HEK293 (cell line): ENCODE measurements around the gene SRR.

Experiments
- CTCF ChIP-seq: fragments of 450-650 bp; formaldehyde crosslinking; IDR thresholded peaks from 2 replicates; pipeline ENCODE4 v1.5.1; 2016; ENCODE audit warnings: missing biosample characterization, missing genetic modification characterization
- EGR2 ChIP-seq: fragments of 450-650 bp; formaldehyde crosslinking; IDR thresholded peaks from 2 replicates; pipeline ENCODE4 v1.5.1; 2016; ENCODE audit warnings: low read depth, missing biosample characterization, missing genetic modification characterization
- HIC1 ChIP-seq: fragments of 450-650 bp; formaldehyde crosslinking; IDR thresholded peaks from 2 replicates; pipeline ENCODE4 v1.5.1; 2016; ENCODE audit warnings: missing biosample characterization, missing genetic modification characterization
- HOXC10 ChIP-seq: sonication (generic); formaldehyde crosslinking; IDR thresholded peaks from 2 replicates; pipeline ENCODE4 v1.8.1; 2023; ENCODE audit warnings: mild to moderate bottlenecking, missing genetic modification reagents
- HOXD13 ChIP-seq: sonication (generic); formaldehyde crosslinking; IDR thresholded peaks from 2 replicates; pipeline ENCODE4 v1.8.0; 2022; ENCODE audit warnings: missing genetic modification reagents, borderline replicate concordance
- INSM2 ChIP-seq: fragments of 450-650 bp; formaldehyde crosslinking; IDR thresholded peaks from 2 replicates; pipeline ENCODE4 v1.5.1; 2016; ENCODE audit warnings: missing biosample characterization, missing genetic modification characterization
- PATZ1 ChIP-seq: fragments of 450-650 bp; formaldehyde crosslinking; IDR thresholded peaks from 2 replicates; pipeline ENCODE4 v1.5.1; 2016; ENCODE audit warnings: missing biosample characterization, missing genetic modification characterization
- REST ChIP-seq: fragments of 450-650 bp; formaldehyde crosslinking; IDR thresholded peaks from 2 replicates; pipeline ENCODE4 v1.5.1; 2016; ENCODE audit warnings: missing biosample characterization, missing genetic modification characterization
- SCRT2 ChIP-seq: fragments of 450-650 bp; formaldehyde crosslinking; IDR thresholded peaks from 2 replicates; pipeline ENCODE4 v1.5.1; 2016; ENCODE audit warnings: missing biosample characterization, missing genetic modification characterization
- SP7 ChIP-seq: fragments of 450-650 bp; formaldehyde crosslinking; IDR thresholded peaks from 2 replicates; pipeline ENCODE4 v1.5.1; 2016; ENCODE audit warnings: missing biosample characterization, missing genetic modification characterization
- TCF7L2 ChIP-seq: IDR thresholded peaks from 2 replicates; pipeline ENCODE4 v1.6.1; 2011; ENCODE audit warnings: low read depth, mild to moderate bottlenecking, inconsistent platforms, low read length, moderate library complexity, borderline replicate concordance
- ZBTB21 ChIP-seq: fragments of 450-650 bp; formaldehyde crosslinking; IDR thresholded peaks from 2 replicates; pipeline ENCODE4 v1.5.1; 2017; ENCODE audit warnings: missing biosample characterization, missing genetic modification characterization
- ZBTB48 ChIP-seq: fragments of 450-650 bp; formaldehyde crosslinking; IDR thresholded peaks from 2 replicates; pipeline ENCODE4 v1.5.1; 2016; ENCODE audit warnings: missing biosample characterization, missing genetic modification characterization
- ZNF138 ChIP-seq: fragments of 450-650 bp; formaldehyde crosslinking; IDR thresholded peaks from 2 replicates; pipeline ENCODE4 v1.5.1; 2016; ENCODE audit warnings: missing biosample characterization, missing genetic modification characterization, borderline replicate concordance
- ZNF146 ChIP-seq: fragments of 450-650 bp; formaldehyde crosslinking; IDR thresholded peaks from 2 replicates; pipeline ENCODE4 v1.5.1; 2016; ENCODE audit warnings: missing biosample characterization, missing genetic modification characterization
- ZNF157 ChIP-seq: fragments of 450-650 bp; formaldehyde crosslinking; IDR thresholded peaks from 2 replicates; pipeline ENCODE4 v1.5.1; 2016; ENCODE audit warnings: missing biosample characterization, missing genetic modification characterization
- ZNF16 ChIP-seq: fragments of 450-650 bp; formaldehyde crosslinking; IDR thresholded peaks from 2 replicates; pipeline ENCODE4 v1.5.1; 2016; ENCODE audit warnings: low read depth, missing biosample characterization, missing genetic modification characterization
- ZNF184 ChIP-seq: fragments of 450-650 bp; IDR thresholded peaks from 2 replicates; pipeline ENCODE4 v1.5.1; 2018; ENCODE audit warnings: missing biosample characterization, mild to moderate bottlenecking, missing genetic modification characterization
- ZNF239 ChIP-seq: fragments of 450-650 bp; formaldehyde crosslinking; IDR thresholded peaks from 2 replicates; pipeline ENCODE4 v1.5.1; 2016; ENCODE audit warnings: missing biosample characterization, missing genetic modification characterization
- ZNF362 ChIP-seq: fragments of 450-650 bp; formaldehyde crosslinking; IDR thresholded peaks from 2 replicates; pipeline ENCODE4 v1.5.1; 2016; ENCODE audit warnings: missing biosample characterization, missing genetic modification characterization
- ZNF426 ChIP-seq: fragments of 450-650 bp; formaldehyde crosslinking; IDR thresholded peaks from 2 replicates; pipeline ENCODE4 v1.5.1; 2017; ENCODE audit warnings: missing biosample characterization, missing genetic modification characterization, mild to moderate bottlenecking, inconsistent platforms, moderate library complexity
- ZNF548 ChIP-seq: fragments of 450-650 bp; formaldehyde crosslinking; IDR thresholded peaks from 2 replicates; pipeline ENCODE4 v1.5.1; 2016; ENCODE audit warnings: missing biosample characterization, missing genetic modification characterization
- ZNF558 ChIP-seq: fragments of 450-650 bp; formaldehyde crosslinking; IDR thresholded peaks from 2 replicates; pipeline ENCODE4 v1.5.1; 2016; ENCODE audit warnings: missing biosample characterization, missing genetic modification characterization
- ZNF580 ChIP-seq: fragments of 450-650 bp; formaldehyde crosslinking; IDR thresholded peaks from 2 replicates; pipeline ENCODE4 v1.5.1; 2016; ENCODE audit warnings: missing biosample characterization, missing genetic modification characterization
- ZNF629 ChIP-seq: fragments of 450-650 bp; formaldehyde crosslinking; IDR thresholded peaks from 2 replicates; pipeline ENCODE4 v1.5.1; 2017; ENCODE audit warnings: missing biosample characterization, missing genetic modification characterization
- ZNF654 ChIP-seq: fragments of 450-650 bp; formaldehyde crosslinking; IDR thresholded peaks from 2 replicates; pipeline ENCODE4 v1.5.1; 2016; ENCODE audit warnings: low read depth, missing biosample characterization, missing genetic modification characterization

The SRR gene

GRCh38 chr17:2303204-2304188 lies at the start of gene SRR, which contains the start of gene SMG6 (continued):
- no peak for TF ChIP-seq ZNF426 (tag by site-specific recombination)
- peak; percentile 33; the same call in 1 of the 2 replicates for TF ChIP-seq CTCF
- no peak for TF ChIP-seq ZNF654 (tag by site-specific recombination)
- peak; percentile 90 for TF ChIP-seq PATZ1 (tag by site-specific recombination)
- no peak for TF ChIP-seq ZNF239 (tag by site-specific recombination)
- no peak for TF ChIP-seq TCF7L2
- TF ChIP-seq SP7 (tag by site-specific recombination): peak; percentile 68
- no peak for TF ChIP-seq HOXD13 (CRISPR knock-in tag)
- no peak for TF ChIP-seq SCRT2 (tag by site-specific recombination)
- no peak for TF ChIP-seq ZNF558 (tag by site-specific recombination)
- no peak for TF ChIP-seq ZNF580 (tag by site-specific recombination)
- TF ChIP-seq ZBTB21: no peak
- no peak for TF ChIP-seq HIC1 (tag by site-specific recombination)
- peak; percentile 81; the same call in 1 of the 2 replicates for TF ChIP-seq EGR2 (tag by site-specific recombination)
- TF ChIP-seq ZNF16 (tag by site-specific recombination): no peak
- no peak for TF ChIP-seq REST
- no peak for TF ChIP-seq ZNF146 (tag by site-specific recombination)
- peak; percentile 25; the same call in 1 of the 2 replicates for TF ChIP-seq INSM2 (tag by site-specific recombination)
- no peak for TF ChIP-seq ZNF548
- no peak for TF ChIP-seq ZNF157 (tag by site-specific recombination)
- TF ChIP-seq ZBTB48: no peak
- TF ChIP-seq ZNF362 (tag by site-specific recombination): 0 out of 2 replicates have a peak, but pooled peaks have one; percentile 65
- no peak for TF ChIP-seq ZNF138
- TF ChIP-seq HOXC10 (CRISPR knock-in tag): no peak
- TF ChIP-seq ZNF184 (tag by site-specific recombination): peak; percentile 15; the same call in 1 of the 2 replicates
- TF ChIP-seq ZNF629 (tag by site-specific recombination): peak; percentile 10; the same call in 1 of the 2 replicates
